K562 (cell line): ENCODE data around the gene MBP. TPM values are rescaled to one million over a fixed set of nuclear protein-coding genes. Genes with fewer than 3 reads are reported as not detected.

Source experiments
- ATAC-seq: fragments of 200-7000 bp; cut with Tn5 transposase; 3 replicates; pipeline ENCODE4 v1.9.1; 2020; ENCODE audit warnings: moderate library complexity
- BruUV-seq: library from RNA; stranded (reverse); fragments of 400-500 nt; replicated peaks from 2 replicates; lab custom pipeline; 2021; lab: Mats Ljungman, UMichigan
- CTCF ChIA-PET: fragments of 300-600 bp; formaldehyde crosslinking; extraction: SDS; loops from one replicate; lab custom pipeline; 2021; ENCODE audit warnings: low intra/inter-chr PET ratio; lab: Yijun Ruan, JAX
- POLR2A ChIA-PET: fragments of 300-600, 350-650 bp; sonication (Branson Sonifier 250); formaldehyde crosslinking; extraction: SDS; loops from one replicate; lab custom pipeline; 2021; ENCODE audit warnings: antibody characterized with exemption, inconsistent platforms; lab: Yijun Ruan, JAX
- DNase-seq, 4 experiments: peaks; one replicate each; pipeline versions ENCODE4 v3.0.0 to v3.0.0-alpha.2; 2011 to 2018; ENCODE audit warnings: low spot score in 3 of 4, mixed read lengths in 3 of 4; ENCODE audit errors: extremely low read depth in 1 of 4
- FAIRE-seq: peaks from 2 replicates; lab custom pipeline; 2011; peaks lifted over from hg19 to GRCh38; lab: Jason Lieb, UNC
- H2AFZ ChIP-seq: 2 replicates; pipeline ENCODE4 v1.6.0; 2011; ENCODE audit warnings: low read depth, low read length, control low read depth, inconsistent platforms
- H3K27ac ChIP-seq: fragments of 200-600 bp; 3 replicates; pipeline ENCODE4 v1.8.0; 2011; ENCODE audit warnings: low read depth, mild to moderate bottlenecking, control low read depth, inconsistent platforms, low read length, moderate library complexity, mixed read lengths; ENCODE audit errors: extremely low read depth
- H3K27me3 ChIP-seq, 2 experiments: fragments of 300-600 bp in 1 of 2; 2 replicates in 1 of 2; 3 replicates in 1 of 2; pipeline versions ENCODE4 v1.6.0 to v1.8.0; 2011; ENCODE audit warnings: inconsistent platforms in 2 of 2, low read length in 2 of 2, mild to moderate bottlenecking in 1 of 2, mixed read lengths in 1 of 2, moderate library complexity in 1 of 2; ENCODE audit not compliant: control insufficient read depth in 2 of 2, insufficient read depth in 2 of 2
- H3K36me3 ChIP-seq: fragments of 300-600 bp; 3 replicates; pipeline ENCODE4 v1.8.0; 2011; ENCODE audit warnings: mild to moderate bottlenecking, low read length, inconsistent platforms; ENCODE audit not compliant: control insufficient read depth, insufficient read depth
- H3K4me1 ChIP-seq, 2 experiments: fragments of 200-600 bp in 1 of 2; replicated peaks in 1 of 2; 2 replicates in 1 of 2; 3 replicates in 1 of 2; pipeline versions ENCODE4 v1.5.1 to v1.8.0; 2011; ENCODE audit warnings: inconsistent platforms in 2 of 2, low read length in 2 of 2, mild to moderate bottlenecking in 1 of 2, mixed read lengths in 1 of 2, moderate library complexity in 1 of 2; ENCODE audit not compliant: control insufficient read depth in 2 of 2, insufficient read depth in 2 of 2
- H3K4me2 ChIP-seq: 2 replicates; pipeline ENCODE4 v1.6.1; 2011; ENCODE audit warnings: low read length, control low read depth, inconsistent platforms, mixed read lengths; ENCODE audit not compliant: insufficient read depth
- H3K4me3 ChIP-seq: fragments of 200-600 bp; sonication (generic), shearing (Covaris generic); 2 replicates; pipeline ENCODE4 v1.5.1; 2016; ENCODE audit warnings: control low read depth, inconsistent platforms
- H3K79me2 ChIP-seq: fragments of 200-600 bp; 3 replicates; pipeline ENCODE4 v1.8.0; 2011; ENCODE audit warnings: low read length, inconsistent platforms; ENCODE audit not compliant: control insufficient read depth, insufficient read depth
- H3K9ac ChIP-seq, 2 experiments: 2 replicates each; pipeline versions ENCODE4 v1.6.0 to v1.6.1; 2011; ENCODE audit warnings: low read depth in 2 of 2, low read length in 2 of 2, control low read depth in 1 of 2, inconsistent platforms in 1 of 2, mild to moderate bottlenecking in 1 of 2, mixed read lengths in 1 of 2; ENCODE audit not compliant: insufficient read depth in 1 of 2
- H3K9me1 ChIP-seq: one replicate; pipeline ENCODE4 v1.6.0; 2011; ENCODE audit warnings: inconsistent platforms, mild to moderate bottlenecking, low read length, moderate library complexity; ENCODE audit not compliant: control insufficient read depth, insufficient read depth
- H3K9me3 ChIP-seq: replicated peaks from 2 replicates; pipeline ENCODE4 v1.5.1; 2011; ENCODE audit warnings: low read depth, low read length, inconsistent platforms; ENCODE audit not compliant: control insufficient read depth, insufficient read depth
- H4K20me1 ChIP-seq: replicated peaks from 2 replicates; pipeline ENCODE4 v1.6.1; 2011; ENCODE audit warnings: low read length, inconsistent platforms, mixed read lengths; ENCODE audit not compliant: control insufficient read depth, insufficient read depth
- WGBS: fragments of 100-300 bp; shearing (Covaris generic); methylation state at CpG from one replicate; pipeline ENCODE4 v1.1.6; 2016; ENCODE audit warnings: low coverage, mixed read lengths; ENCODE audit not compliant: insufficient coverage; ENCODE audit errors: missing lambda C conversion rate; 5-methylcytosine and 5-hydroxymethylcytosine counted together
- in situ Hi-C: fragments of 300-500 bp; cut with MboI; formaldehyde crosslinking; loops from 4 replicates; pipeline ENCODE4 v1.15.0; 2018; ENCODE audit warnings: inconsistent platforms, mixed read lengths
- intact Hi-C: fragments of 100-400 bp; cut with micrococcal nuclease; formaldehyde crosslinking; loops from 2 replicates; pipeline ENCODE4 v1.14.2; 2022
- polyA plus RNA-seq, 8 experiments: library from polyadenylated mRNA; depleted of rRNA in 4 of 8; stranded (reverse) in 5 of 8; unstranded in 3 of 8; fragments of >200 nt; fragmentation: Nextera tagmentation in 2 of 8; fragmentation: Illumina TruSeq in 1 of 8; extraction: Ambion mirVana in 2 of 8; extraction: Trizol in 1 of 8; gene quantifications; 2 replicates each; pipeline versions ENCODE4 v1.2.1 to v1.2.3, GENCODE V29; 2011 to 2014; ENCODE audit warnings: inconsistent platforms in 1 of 8, missing spikeins in 1 of 8
- total RNA-seq, 7 experiments: library from RNA; depleted of rRNA in 6 of 7; stranded (reverse); fragments of >200 nt in 6 of 7; fragmentation: Illumina TruSeq in 2 of 7; extraction: Trizol in 2 of 7; gene quantifications; 2 replicates each; pipeline versions ENCODE4 v1.2.1 to v1.2.3, GENCODE V29; 2011 to 2021; ENCODE audit warnings: low replicate concordance in 1 of 7
- TF ChIP-seq, protein P1 (sequence below), 2 experiments: IDR thresholded peaks; 2 replicates each; pipeline ENCODE4 v1.6.1; 2011; ENCODE audit warnings: borderline replicate concordance in 1 of 2, control low read depth in 1 of 2, low read depth in 1 of 2, low read length in 1 of 2, mild to moderate bottlenecking in 1 of 2, mixed read lengths in 1 of 2, moderate library complexity in 1 of 2; ENCODE audit not compliant: insufficient read depth in 1 of 2, insufficient read length in 1 of 2, poor library complexity in 1 of 2, severe bottlenecking in 1 of 2; ENCODE audit errors: extremely low read depth in 1 of 2

MBP gene
- total and polyA plus RNA-seq, 9 of the 15 experiments (the other 6 are each of a cell fraction or from before 2014, with no cell fraction given): 0.09 TPM; not detected in 8

DNA sequence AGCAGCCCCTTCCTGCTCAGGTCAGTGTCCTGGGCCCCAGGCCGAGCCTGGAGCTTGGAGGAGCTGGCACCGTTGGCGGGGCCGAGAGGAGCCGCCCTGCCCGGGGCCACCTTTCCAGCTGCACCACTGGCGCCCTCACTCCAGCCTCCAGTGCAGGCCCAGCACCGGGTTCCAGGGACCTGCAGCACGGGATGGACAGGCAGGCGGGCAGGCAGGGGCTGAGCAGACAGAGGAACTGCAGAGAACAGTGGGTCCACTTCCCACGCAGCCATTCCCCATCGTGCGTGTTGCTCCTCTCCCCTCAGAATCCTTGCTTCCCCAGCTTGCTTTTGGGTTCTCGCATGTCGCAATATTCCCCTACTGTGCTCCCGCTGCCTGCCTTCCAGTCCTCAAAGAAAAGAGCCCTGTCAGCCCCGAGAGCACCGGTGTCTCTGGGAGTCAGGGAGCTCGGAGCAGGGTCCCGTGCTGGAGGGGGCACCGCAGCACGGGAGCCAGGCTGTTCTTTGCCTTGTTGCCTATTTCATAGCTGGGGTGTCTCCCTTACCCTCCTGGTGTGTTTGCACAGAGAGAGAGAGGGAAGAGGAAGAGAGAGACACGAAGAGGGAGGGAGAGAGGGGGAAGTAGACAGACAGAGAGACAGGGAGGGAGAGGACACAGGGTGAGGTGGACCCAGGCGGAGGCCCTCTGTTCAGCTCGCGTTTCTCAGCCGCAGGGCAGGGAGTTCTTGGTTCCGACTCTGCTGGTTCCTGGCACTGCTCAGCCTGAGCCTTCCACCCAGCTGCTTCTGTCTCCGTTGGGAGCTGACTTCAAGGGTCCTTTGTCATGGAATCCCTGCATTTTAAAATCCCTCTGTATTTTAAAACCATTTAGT lies 126.0 kb downstream of the MBP start:
- Histone ChIP-seq H3K27ac (no peak overlapping the region), H3K9ac (no peak overlapping the region), H3K79me2 (no peaks in the 10 kb centered on the region), H4K20me1 (no peaks in the 10 kb centered on the region), H3K4me2 (no peak overlapping the region), H2AFZ (no peak overlapping the region), H3K9me3 (no peaks in the 10 kb centered on the region), H3K4me1 (no peaks in the 10 kb centered on the region), H3K36me3 (no peaks in the 10 kb centered on the region), H3K4me3 (no peak overlapping the region), H3K9me1 (no peaks in the 10 kb centered on the region), H3K27me3 (peaks cover 4 to 64% of the 10 kb centered on the region in 2 experiments)
- ChIA-PET POLR2A (interaction anchor here (0.6 kb wide), 1 partner anchor 44 kb away, joined by 3 read pairs; no protein-coding TSS in a partner anchor), CTCF (no interaction called here)
- intact Hi-C loops: loop anchor here (10.0 kb wide), 1 partner anchor 48 kb away; no protein-coding TSS in a partner anchor
- in situ Hi-C loops: no loop called here
- TF ChIP-seq, protein P1, sequence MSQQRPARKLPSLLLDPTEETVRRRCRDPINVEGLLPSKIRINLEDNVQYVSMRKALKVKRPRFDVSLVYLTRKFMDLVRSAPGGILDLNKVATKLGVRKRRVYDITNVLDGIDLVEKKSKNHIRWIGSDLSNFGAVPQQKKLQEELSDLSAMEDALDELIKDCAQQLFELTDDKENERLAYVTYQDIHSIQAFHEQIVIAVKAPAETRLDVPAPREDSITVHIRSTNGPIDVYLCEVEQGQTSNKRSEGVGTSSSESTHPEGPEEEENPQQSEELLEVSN (IDR thresholded peaks at IDR 0.05; ENCODE audit: borderline replicate concordance in 1 of 2, extremely low read depth in 1 of 2, insufficient read depth in 1 of 2, insufficient read length in 1 of 2, low read depth in 1 of 2, low read length in 1 of 2, poor library complexity in 1 of 2, severe bottlenecking in 1 of 2): no peak
- 0% methylated on average over 12 of the region's 29 CpGs for WGBS
- no TSS peak for BruUV-seq
- ATAC-seq: no peak
- FAIRE-seq: no peak
- no peak for DNase-seq
